ENCODE results near the gene HPSE2. TPM values are rescaled to one million over a fixed set of nuclear protein-coding genes. Genes with fewer than 3 reads are reported as not detected.

HPSE2 gene
- total and polyA plus RNA-seq, 2 of the 8 experiments (the other 6 are each of a cell fraction or from before 2014, with no cell fraction given), result 0.41 to 0.58 TPM

DNA sequence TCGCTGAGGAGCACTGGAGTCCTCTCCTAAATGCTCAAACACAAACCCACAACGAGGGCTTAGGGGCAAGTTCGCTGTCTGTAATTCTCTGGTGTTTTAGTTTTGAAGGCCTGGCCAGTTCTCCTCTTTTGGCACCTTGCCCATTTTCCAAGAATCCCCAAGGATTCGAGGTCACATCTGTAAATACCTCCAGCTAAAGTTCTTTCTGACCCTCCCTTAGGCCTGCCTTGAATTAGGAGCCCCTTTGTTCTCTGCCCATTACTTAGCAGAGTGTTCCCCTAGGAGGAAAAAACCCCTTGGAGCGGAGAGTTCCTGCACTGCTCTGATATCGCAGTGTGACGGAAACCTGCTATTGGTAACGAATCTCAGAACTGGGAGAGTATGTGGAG is 819.9 kb downstream of the HPSE2 start:
- no peaks in the 10 kb centered on the region for H4K20me1 ChIP-seq (replicated peaks in 1 of 2; ENCODE audit: control insufficient read depth in 1 of 2, insufficient read depth in 2 of 2, low read length in 2 of 2)
- 83% methylated on average over 8 of the region's 8 CpGs; no CpG with 5 or more reads in 1 of the 2 experiments for WGBS, 2 experiments (ENCODE audit: extremely low coverage in 1 of 2, insufficient coverage in 1 of 2, insufficient read length in 1 of 2, insufficient replicate concordance in 2 of 2, low coverage in 1 of 2, low lambda C conversion rate in 2 of 2, missing lambda C conversion rate in 1 of 2)
- H3K23ac ChIP-seq (ENCODE audit: insufficient read length), result no peak overlapping the region
- POLR2A ChIA-PET (ENCODE audit: partially characterized antibody), result interaction anchor here (0.6 to 2.0 kb wide), 9 partner anchors 9 to 1015 kb away, joined by 3 to 11 read pairs (median 5); partner anchors contain the start of genes GOT1 and HPS1
- H2AFZ ChIP-seq (ENCODE audit: low read length), result no peak overlapping the region
- peaks cover 0 to 6% (median 2%) of the 10 kb centered on the region in 4 experiments; a peak in 4 of 8 replicates for H3K36me3 ChIP-seq (ENCODE audit: control insufficient read depth in 2 of 4, insufficient read depth in 4 of 4, low read length in 3 of 4)
- peaks cover 0 to 10% (median 3%) of the 10 kb centered on the region in 4 experiments; a peak in 6 of 7 replicates for H3K4me1 ChIP-seq (replicated peaks in 1 of 4; ENCODE audit: control insufficient read depth in 3 of 4, insufficient read depth in 4 of 4, low read length in 3 of 4)
- H2BK120ac ChIP-seq (replicated peaks; ENCODE audit: low read depth, low read length), result no peak overlapping the region
- H4K5ac ChIP-seq (ENCODE audit: insufficient read length, low read depth, low read length), result no peak overlapping the region
- H3K27me3 ChIP-seq (replicated peaks in 1 of 4; ENCODE audit: control insufficient read depth in 3 of 4, extremely low read depth in 1 of 4, insufficient read depth in 3 of 4, low read length in 3 of 4), result no peaks in the 10 kb centered on the region
- no peaks in the 10 kb centered on the region for H3K9me3 ChIP-seq (ENCODE audit: insufficient read depth in 2 of 2, low read depth in 1 of 2, low read length in 1 of 2)
- DNase-seq (ENCODE audit: low read depth in 1 of 2, low spot score in 2 of 2) (no peak), FAIRE-seq (no peak)
- H3K18ac ChIP-seq (ENCODE audit: extremely low read depth, low read length), result no peak overlapping the region
- H2BK12ac ChIP-seq (ENCODE audit: low read depth, low read length), result no peak overlapping the region
- no peak overlapping the region for H3K4ac ChIP-seq (replicated peaks; ENCODE audit: insufficient read length, low read depth, low read length)
- CTCF ChIA-PET (ENCODE audit: partially characterized antibody), result interaction anchor here (0.8 to 6.9 kb wide), 2 partner anchors 10 to 14 kb away, joined by 3 to 69 read pairs; no protein-coding TSS in a partner anchor
- H3K14ac ChIP-seq (ENCODE audit: insufficient read length), result no peak overlapping the region
- H3K4me2 ChIP-seq (ENCODE audit: insufficient read depth in 1 of 2, low read depth in 2 of 2, low read length in 2 of 2), result peak overlapping the region in 1 of 2 experiments; percentile 64; a peak in 1 of 4 replicates
- no peak overlapping the region for H2BK20ac ChIP-seq (ENCODE audit: low read length)
- H4K91ac ChIP-seq (replicated peaks; ENCODE audit: insufficient read length, low read length), result no peak overlapping the region
- no peak overlapping the region for H3K9ac ChIP-seq (replicated peaks in 1 of 4; ENCODE audit: extremely low read depth in 1 of 4, low read depth in 3 of 4, low read length in 3 of 4)
- H4K8ac ChIP-seq (ENCODE audit: extremely low read depth, insufficient read depth, low read length), result no peak overlapping the region
- no peaks in the 10 kb centered on the region; the same call in 1 of the 2 replicates for H3K23me2 ChIP-seq (ENCODE audit: low read depth, low read length)
- no peak overlapping the region for H3K56ac ChIP-seq (replicated peaks; ENCODE audit: insufficient read length, low read depth, low read length)
- no peaks in the 10 kb centered on the region for H3K79me2 ChIP-seq (ENCODE audit: control insufficient read depth in 1 of 2, insufficient read depth in 2 of 2, low read length in 2 of 2)
- H3K4me3 ChIP-seq (ENCODE audit: extremely low read depth in 1 of 4, insufficient read depth in 2 of 4, low read depth in 3 of 4, low read length in 4 of 4), result no peak overlapping the region
- no peak overlapping the region for H3K27ac ChIP-seq (ENCODE audit: low read depth, low read length)
- no peak overlapping the region for H2BK15ac ChIP-seq (ENCODE audit: low read length)
- H2AK5ac ChIP-seq (ENCODE audit: low read depth, low read length), result no peak overlapping the region
- H3K79me1 ChIP-seq (ENCODE audit: low read depth, low read length), result no peaks in the 10 kb centered on the region
- H2BK5ac ChIP-seq (ENCODE audit: low read depth, low read length), result no peak overlapping the region
- TF ChIP-seq TEAD4 (IDR thresholded peaks at IDR 0.05; ENCODE audit: low read depth, low read length) (no peak), NANOG (IDR thresholded peaks at IDR 0.05; ENCODE audit: insufficient read depth, low read depth, low read length, poor library complexity, severe bottlenecking) (no peak), TAF1 (IDR thresholded peaks at IDR 0.05; ENCODE audit: low read depth, low read length) (no peak), BCL11A (IDR thresholded peaks at IDR 0.05; ENCODE audit: low read depth in 2 of 2, low read length in 2 of 2) (no peak), HDAC6 (IDR thresholded peaks at IDR 0.05; ENCODE audit: low read depth, low read length) (no peak), SRF (IDR thresholded peaks at IDR 0.05; ENCODE audit: low read depth, low read length) (no peak), ZNF274 (IDR thresholded peaks at IDR 0.05; ENCODE audit: borderline replicate concordance, extremely low read depth, low read length) (no peak), TAF7 (optimal IDR thresholded peaks at IDR 0.05; ENCODE audit: borderline replicate concordance, low read depth, low read length) (no peak), FOSL1 (IDR thresholded peaks at IDR 0.05; ENCODE audit: insufficient read depth, low read depth, low read length) (no peak), MAFK (IDR thresholded peaks at IDR 0.05; ENCODE audit: low read depth, low read length) (no peak)
- TF ChIP-seq, protein P1, sequence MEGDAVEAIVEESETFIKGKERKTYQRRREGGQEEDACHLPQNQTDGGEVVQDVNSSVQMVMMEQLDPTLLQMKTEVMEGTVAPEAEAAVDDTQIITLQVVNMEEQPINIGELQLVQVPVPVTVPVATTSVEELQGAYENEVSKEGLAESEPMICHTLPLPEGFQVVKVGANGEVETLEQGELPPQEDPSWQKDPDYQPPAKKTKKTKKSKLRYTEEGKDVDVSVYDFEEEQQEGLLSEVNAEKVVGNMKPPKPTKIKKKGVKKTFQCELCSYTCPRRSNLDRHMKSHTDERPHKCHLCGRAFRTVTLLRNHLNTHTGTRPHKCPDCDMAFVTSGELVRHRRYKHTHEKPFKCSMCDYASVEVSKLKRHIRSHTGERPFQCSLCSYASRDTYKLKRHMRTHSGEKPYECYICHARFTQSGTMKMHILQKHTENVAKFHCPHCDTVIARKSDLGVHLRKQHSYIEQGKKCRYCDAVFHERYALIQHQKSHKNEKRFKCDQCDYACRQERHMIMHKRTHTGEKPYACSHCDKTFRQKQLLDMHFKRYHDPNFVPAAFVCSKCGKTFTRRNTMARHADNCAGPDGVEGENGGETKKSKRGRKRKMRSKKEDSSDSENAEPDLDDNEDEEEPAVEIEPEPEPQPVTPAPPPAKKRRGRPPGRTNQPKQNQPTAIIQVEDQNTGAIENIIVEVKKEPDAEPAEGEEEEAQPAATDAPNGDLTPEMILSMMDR (IDR thresholded peaks at IDR 0.05; ENCODE audit: control extremely low read depth in 1 of 3, insufficient read depth in 1 of 3, low read depth in 1 of 3, low read length in 3 of 3), result no peak

Measured in H1 (cell line).